ENCODE data around the gene DTHD1.

Gene DTHD1

DNA sequence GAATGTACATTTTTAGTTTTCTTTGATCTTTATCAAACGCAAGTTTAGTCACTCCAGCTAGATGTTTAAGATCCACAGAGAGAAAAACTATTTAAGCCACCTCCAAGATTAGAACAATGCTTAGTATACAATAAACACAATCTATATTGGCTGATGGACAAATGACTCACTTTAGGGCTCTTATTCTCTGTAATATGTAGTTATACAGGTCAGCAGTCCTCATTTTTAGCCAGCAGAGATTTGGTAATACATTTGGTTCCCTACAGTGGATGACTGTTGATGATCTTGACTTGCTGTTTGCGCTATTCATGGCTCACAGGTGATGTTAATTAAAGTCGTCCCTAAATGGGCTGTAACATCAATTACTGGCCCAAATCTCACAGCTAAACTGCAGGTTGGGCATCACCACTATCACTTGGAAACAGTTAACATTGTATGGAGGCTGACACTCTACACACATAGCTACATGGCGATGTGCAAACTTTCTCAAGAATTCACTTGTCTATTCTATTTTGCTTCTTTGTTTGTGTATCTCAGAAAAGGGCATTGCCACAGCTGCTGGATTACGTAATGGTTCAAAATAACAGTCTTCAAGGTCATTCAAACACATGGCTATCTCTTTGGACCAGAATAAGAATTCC, 11.8 kb upstream of the DTHD1 start:
- DNase-seq: no peak

GRCh38 chr4:36273276-36273675, 8.1 kb upstream of the DTHD1 start:
- DNase-seq: no peak

DNA sequence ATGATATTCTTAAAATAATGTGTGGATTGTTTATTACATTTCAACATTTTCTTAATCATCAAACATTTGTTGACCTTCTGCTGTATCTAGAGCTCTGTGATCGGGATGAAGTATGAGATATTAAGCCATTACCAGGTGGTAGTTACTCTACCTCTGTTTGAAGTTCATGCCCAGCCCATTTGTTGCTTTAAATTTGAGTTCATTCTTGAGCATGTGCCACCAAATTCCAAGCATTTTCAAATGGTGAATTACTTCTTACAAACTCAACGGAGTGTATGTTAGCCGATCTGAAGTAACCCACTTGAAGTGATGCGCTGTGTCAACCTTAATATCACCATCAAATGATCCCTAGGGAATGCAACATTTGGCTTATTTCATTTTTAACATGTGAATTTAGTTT, 7.3 kb upstream of the DTHD1 start:
- no peak for DNase-seq

DNA sequence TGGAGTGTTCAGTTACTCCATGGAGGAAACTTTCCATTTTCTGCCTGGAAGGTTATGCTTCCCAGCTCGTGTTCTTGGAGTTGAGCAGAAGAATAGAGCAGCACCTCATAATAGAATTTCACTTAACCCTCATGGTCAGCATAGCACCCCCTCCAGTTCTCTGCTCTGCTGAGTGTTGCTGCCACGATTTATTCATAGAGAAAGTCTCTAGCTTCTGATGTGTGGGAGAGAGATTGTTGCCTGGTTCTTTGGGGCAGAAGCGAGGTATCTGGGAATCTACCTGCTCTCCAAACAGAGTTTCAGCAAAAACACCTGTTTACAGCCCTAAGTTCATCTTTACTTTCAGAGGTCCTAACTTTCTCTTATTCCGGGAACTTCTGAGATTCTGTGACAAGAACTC, 3.9 kb upstream of the DTHD1 start:
- no peak for DNase-seq

GRCh38 chr4:36278789-36279188, 2.6 kb upstream of the DTHD1 start:
- DNase-seq: no peak

DNA sequence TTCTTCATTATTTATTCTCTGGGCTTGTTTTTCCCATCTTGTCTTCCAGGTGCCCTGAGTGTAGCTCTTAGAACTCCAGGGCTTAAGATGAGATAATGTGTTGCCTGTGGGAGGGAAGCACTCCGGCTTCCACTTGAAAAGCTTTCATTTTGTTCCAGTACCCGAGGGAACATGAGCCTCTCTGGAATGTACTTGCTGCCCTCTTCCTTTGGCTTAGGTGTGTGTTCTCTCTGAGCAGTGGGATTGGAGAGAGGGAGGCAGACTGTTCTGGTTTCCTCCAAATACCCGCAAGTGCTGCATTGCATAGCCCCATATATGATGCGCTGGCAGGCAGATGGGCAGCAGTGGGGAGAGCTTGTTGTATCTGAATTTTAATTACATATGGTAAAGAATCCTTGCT, 861 bp upstream of the DTHD1 start:
- no peak for DNase-seq

- DNase-seq: no peak
These were observed 1.2 kb downstream of the DTHD1 start for GRCh38 chr4:36282503-36283030.

DNA sequence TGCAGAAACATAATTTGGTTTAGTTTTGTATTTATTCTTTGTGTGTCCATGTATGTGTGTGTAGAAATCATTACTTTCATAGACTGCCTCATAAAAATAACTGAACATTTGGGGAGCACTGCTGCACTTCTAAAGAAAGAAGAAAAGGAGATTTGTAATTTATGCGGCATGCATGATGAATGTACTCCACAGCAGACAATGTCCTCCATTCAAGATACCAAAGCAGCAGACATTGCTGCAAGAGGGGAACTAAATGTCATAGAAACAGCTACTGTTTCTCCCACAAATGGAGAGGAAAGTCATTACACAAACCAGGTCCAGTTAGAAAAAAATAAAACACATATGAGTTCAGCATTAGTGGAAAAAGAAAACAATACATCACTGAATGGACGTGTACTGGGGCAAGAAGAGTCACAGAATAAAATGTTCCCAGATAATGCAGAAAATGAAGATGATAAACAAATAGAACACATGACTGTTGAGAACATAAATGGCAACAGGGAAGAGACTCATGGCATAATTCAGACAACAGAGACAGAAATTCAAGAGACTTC, 2.6 kb downstream of the DTHD1 start:
- DNase-seq: no peak

GRCh38 chr4:36285784-36286480, 4.5 kb downstream of the DTHD1 start:
- DNase-seq: no peak

DNA sequence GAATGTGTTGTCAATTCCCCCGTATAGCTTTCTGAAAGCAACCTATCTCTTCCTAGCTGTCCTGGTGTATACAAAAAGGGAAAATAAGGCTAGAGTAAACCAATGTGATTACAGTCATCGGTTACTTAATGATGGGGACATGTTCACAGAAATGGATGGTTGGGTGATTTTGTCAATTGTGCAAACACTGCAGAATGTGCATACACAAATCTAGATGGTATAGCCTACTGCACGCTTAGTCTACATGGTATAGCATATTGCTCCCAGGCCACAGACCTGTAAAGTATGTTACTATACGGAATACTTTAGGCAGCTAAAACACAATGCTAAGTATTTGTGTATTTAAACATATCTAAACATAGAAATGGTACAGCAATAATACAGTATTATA, 5.1 kb downstream of the DTHD1 start:
- DNase-seq: no peak

DNA sequence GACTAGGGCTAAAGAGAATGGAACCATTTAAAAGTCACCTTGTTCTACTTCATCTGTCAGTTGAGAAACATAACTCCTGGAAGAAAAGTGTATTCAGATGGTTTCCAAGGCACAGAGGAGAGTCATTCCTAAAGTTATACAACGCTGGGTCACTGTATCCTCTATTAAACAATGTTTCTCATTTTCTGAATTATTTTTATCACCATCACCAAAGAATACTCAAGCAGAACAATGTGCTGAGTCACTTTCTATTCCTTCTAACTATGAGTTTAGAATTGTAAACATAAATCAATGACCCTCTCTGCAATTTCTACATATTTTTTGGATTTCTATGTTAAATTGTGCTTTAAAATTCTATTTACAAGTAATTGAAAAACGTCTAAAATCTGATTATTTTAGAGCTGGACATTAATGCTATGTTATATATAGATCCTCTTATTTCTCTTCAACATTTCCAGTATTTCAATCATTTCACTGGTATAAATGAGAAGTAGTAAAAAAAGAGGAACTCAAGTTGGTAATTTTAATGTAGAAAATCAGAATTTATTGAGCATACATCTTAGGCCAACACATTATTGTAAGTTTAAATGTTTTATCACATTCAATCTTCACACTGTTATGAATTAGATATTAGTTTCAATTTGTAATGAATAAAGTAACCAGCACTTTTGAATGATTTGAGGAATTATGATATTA, 7.5 kb downstream of the DTHD1 start:
- DNase-seq: no peak

DNA sequence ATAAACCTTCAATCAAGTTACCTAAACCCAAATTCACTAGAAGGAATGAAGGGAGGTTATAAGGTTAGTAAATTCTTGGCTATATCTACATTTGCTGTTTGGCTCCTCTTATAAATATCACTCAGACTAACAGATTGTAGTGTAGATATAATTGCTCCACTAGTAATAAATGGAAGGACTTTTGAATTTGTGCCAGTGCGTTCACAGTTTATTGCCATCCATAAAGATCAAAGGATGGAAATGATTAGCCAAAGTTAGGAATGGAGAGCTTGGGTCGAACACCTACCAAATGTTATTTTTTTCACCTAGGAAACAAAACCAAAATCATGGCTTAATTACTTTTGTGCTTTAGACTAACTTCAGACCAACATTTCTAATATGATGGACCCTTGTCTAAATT, 9.2 kb downstream of the DTHD1 start:
- no peak for DNase-seq

- no peak for DNase-seq
These were observed 11.3 kb downstream of the DTHD1 start for GRCh38 chr4:36292556-36293188.

- DNase-seq: no peak
These were observed 19.7 kb downstream of the DTHD1 start for GRCh38 chr4:36301127-36301526.

DNA sequence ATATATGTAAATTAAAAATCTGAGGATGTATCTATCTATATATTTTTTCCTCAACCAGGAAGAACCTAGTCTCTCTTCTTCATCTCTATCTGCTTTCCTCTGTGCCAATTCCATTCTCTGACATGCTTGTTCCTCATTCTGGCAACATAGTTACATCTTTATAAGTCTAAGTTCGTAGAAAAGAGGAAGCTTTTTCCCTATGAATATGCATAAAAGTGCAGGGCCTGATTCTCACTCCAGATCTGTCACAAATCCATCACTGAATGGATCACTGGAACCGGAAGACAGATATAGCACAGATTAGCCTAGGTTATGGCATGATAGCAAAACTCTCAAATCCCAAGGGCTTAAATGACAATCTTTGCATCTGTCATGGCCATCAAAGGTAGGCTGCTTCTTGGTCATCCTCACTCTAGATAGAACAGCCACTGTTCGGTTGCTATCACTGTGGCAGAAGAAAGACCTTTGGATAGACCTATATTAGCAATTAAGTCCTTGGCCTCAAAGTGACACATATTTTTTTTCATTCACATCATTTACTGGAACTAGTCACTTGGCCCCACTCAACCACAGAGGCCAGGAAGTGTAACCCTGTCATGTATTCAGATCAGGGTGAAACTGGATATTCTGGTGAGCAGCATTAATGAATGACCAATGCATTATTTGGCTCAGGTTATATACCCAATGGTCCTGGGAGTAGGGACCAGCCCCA, 22.2 kb downstream of the DTHD1 start:
- DNase-seq: peak; percentile 39

GRCh38 chr4:36304138-36304681, 22.8 kb downstream of the DTHD1 start:
- no peak for DNase-seq

- DNase-seq: no peak
These were observed 26.7 kb downstream of the DTHD1 start for GRCh38 chr4:36308150-36308549.

GRCh38 chr4:36310216-36310615, 28.8 kb downstream of the DTHD1 start:
- no peak for DNase-seq

GRCh38 chr4:36310793-36311192, 29.4 kb downstream of the DTHD1 start:
- DNase-seq: peak; percentile 53

GRCh38 chr4:36312511-36312910, 31.1 kb downstream of the DTHD1 start:
- DNase-seq: no peak

DNA sequence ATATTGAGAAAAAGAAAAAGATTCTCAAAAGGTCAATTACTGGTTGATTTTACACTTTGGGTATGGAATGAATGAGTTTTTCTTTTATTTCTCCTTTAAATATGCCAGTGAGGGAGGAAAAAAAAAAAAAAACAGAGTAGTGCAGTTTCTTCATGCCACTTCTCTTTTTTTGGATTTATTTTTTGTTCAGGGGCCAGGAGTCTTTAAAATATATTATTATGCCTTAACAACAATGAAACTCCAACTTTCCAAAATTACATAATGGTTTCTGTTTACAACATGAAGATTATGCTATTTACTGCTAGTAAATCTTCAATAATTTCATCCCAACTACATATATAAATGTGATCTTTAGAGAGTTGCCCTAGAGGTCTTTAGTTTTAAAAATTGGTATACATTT, 31.9 kb downstream of the DTHD1 start:
- DNase-seq: no peak

- DNase-seq: no peak
These were observed 32.3 kb downstream of the DTHD1 start for GRCh38 chr4:36313703-36314102.

Data from hematopoietic multipotent progenitor cell treated with erythropoietin and hydrocortisone succinate and interleukin-3 and kit ligand, for 6 days (in vitro differentiated cells).